Measurements from ENCODE around the gene RSPH4A. TPM values are rescaled to one million over a fixed set of nuclear protein-coding genes. Genes with fewer than 3 reads are reported as not detected.

The RSPH4A gene
- polyA plus RNA-seq, 1 donor (not counting 4 experiments of a cell fraction or from before 2014, with no cell fraction given), result 0.10 TPM

DNA sequence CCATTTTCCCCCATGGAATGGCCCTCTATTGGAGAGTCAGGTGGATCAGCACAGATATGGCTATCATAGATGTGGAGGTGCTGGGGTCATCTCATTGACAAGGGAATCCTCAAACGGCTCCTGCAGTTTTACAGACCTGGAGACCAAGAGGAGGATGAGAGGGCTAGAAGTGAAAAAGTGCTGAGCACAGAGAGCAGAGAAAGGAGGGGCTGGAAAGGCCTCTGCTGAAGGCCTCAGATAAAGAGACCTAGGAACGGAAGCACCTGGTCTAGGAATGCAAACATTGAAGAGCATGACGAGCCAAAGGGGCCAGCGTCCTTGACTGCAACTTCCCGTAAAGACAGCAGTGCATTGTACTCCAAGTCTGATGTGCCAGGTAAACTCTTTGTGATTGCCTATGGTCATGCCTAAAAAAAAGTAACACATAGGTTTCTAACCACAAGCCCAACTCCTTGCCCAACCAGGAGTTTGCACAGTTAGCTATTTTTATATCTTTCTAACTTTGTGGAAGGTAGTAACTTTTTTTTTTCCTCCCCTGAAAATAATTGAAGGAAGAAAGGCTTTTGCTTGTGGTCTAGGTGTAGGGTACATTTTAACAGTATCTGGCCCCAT lies 15.2 kb downstream of the RSPH4A start:
- no peak for DNase-seq (ENCODE audit: low read depth, low spot score)
- FAIRE-seq, result no peak
- no peak for TF ChIP-seq EZH2 (IDR thresholded peaks at IDR 0.05; ENCODE audit: low read length)
- TF ChIP-seq, protein P1, sequence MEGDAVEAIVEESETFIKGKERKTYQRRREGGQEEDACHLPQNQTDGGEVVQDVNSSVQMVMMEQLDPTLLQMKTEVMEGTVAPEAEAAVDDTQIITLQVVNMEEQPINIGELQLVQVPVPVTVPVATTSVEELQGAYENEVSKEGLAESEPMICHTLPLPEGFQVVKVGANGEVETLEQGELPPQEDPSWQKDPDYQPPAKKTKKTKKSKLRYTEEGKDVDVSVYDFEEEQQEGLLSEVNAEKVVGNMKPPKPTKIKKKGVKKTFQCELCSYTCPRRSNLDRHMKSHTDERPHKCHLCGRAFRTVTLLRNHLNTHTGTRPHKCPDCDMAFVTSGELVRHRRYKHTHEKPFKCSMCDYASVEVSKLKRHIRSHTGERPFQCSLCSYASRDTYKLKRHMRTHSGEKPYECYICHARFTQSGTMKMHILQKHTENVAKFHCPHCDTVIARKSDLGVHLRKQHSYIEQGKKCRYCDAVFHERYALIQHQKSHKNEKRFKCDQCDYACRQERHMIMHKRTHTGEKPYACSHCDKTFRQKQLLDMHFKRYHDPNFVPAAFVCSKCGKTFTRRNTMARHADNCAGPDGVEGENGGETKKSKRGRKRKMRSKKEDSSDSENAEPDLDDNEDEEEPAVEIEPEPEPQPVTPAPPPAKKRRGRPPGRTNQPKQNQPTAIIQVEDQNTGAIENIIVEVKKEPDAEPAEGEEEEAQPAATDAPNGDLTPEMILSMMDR (optimal IDR thresholded peaks at IDR 0.05 in 1 of 3, IDR thresholded peaks at IDR 0.05 in 1 of 3, conservative IDR thresholded peaks at IDR 0.05 in 1 of 3; ENCODE audit: extremely low read depth in 1 of 3, insufficient read depth in 2 of 3, low read length in 3 of 3), result no peak

GRCh38 chr6:116633685-116634084 lies 17.4 kb downstream of the RSPH4A start:
- Histone ChIP-seq H3K36me3 (ENCODE audit: control insufficient read depth in 2 of 2, extremely low read depth in 1 of 2, insufficient read depth in 2 of 2, low read length in 2 of 2) (peaks cover 0 to 5% of the 10 kb centered on the region in 2 experiments), H3K79me2 (ENCODE audit: control insufficient read depth, insufficient read depth, low read length) (no peaks in the 10 kb centered on the region), H3K4me2 (ENCODE audit: control insufficient read depth, extremely low read depth, insufficient read depth, low read depth, low read length) (no peak overlapping the region), H4K20me1 (ENCODE audit: control insufficient read depth, extremely low read depth, insufficient read depth, low read length) (no peaks in the 10 kb centered on the region), H2AFZ (ENCODE audit: control insufficient read depth, low read length) (no peak overlapping the region), H3K9me1 (ENCODE audit: control insufficient read depth, extremely low read depth, insufficient read depth, low read length) (no peaks in the 10 kb centered on the region), H3K27me3 (ENCODE audit: control insufficient read depth, extremely low read depth, insufficient read depth, low read length) (no peaks in the 10 kb centered on the region), H3K4me1 (ENCODE audit: control insufficient read depth, extremely low read depth, insufficient read depth, low read length) (no peaks in the 10 kb centered on the region), H3K4me3 (ENCODE audit: control insufficient read depth in 2 of 3, extremely low read depth in 1 of 3, insufficient read depth in 2 of 3, low read depth in 1 of 3, low read length in 3 of 3) (no peak overlapping the region), H3K27ac (ENCODE audit: control insufficient read depth, insufficient read depth, low read length) (no peak overlapping the region), H3K9ac (ENCODE audit: control insufficient read depth, extremely low read depth, insufficient read depth, low read length) (no peak overlapping the region), H3K9me3 (ENCODE audit: control insufficient read depth, low read depth, low read length) (no peaks in the 10 kb centered on the region)
- dilution Hi-C loops (cut with MboI; ENCODE audit: extremely low pct_ligation_motif_present, low sequenced_read_pairs), result no loop called here
- FAIRE-seq (peak; percentile 46), DNase-seq (ENCODE audit: low read depth, low spot score) (no peak)
- TF ChIP-seq EZH2 (IDR thresholded peaks at IDR 0.05; ENCODE audit: low read length), result no peak
- TF ChIP-seq, protein P1 (optimal IDR thresholded peaks at IDR 0.05 in 1 of 3, IDR thresholded peaks at IDR 0.05 in 1 of 3, conservative IDR thresholded peaks at IDR 0.05 in 1 of 3; ENCODE audit: extremely low read depth in 1 of 3, insufficient read depth in 2 of 3, low read length in 3 of 3), result peak; percentile 22 to 32 (median 24)

More for the DNA sequence above, 15.2 kb downstream of the RSPH4A start:
- H3K4me1 ChIP-seq (ENCODE audit: control insufficient read depth, extremely low read depth, insufficient read depth, low read length), result no peaks in the 10 kb centered on the region
- H3K9me1 ChIP-seq (ENCODE audit: control insufficient read depth, extremely low read depth, insufficient read depth, low read length), result no peaks in the 10 kb centered on the region
- H3K9me3 ChIP-seq (ENCODE audit: control insufficient read depth, low read depth, low read length), result no peaks in the 10 kb centered on the region
- no peaks in the 10 kb centered on the region for H4K20me1 ChIP-seq (ENCODE audit: control insufficient read depth, extremely low read depth, insufficient read depth, low read length)
- no peak overlapping the region for H3K27ac ChIP-seq (ENCODE audit: control insufficient read depth, insufficient read depth, low read length)
- H3K79me2 ChIP-seq (ENCODE audit: control insufficient read depth, insufficient read depth, low read length), result no peaks in the 10 kb centered on the region
- no peak overlapping the region for H2AFZ ChIP-seq (ENCODE audit: control insufficient read depth, low read length)
- no peak overlapping the region for H3K4me3 ChIP-seq (ENCODE audit: control insufficient read depth in 2 of 3, extremely low read depth in 1 of 3, insufficient read depth in 2 of 3, low read depth in 1 of 3, low read length in 3 of 3)
- H3K4me2 ChIP-seq (ENCODE audit: control insufficient read depth, extremely low read depth, insufficient read depth, low read depth, low read length), result no peak overlapping the region
- no peaks in the 10 kb centered on the region for H3K27me3 ChIP-seq (ENCODE audit: control insufficient read depth, extremely low read depth, insufficient read depth, low read length)
- H3K36me3 ChIP-seq (ENCODE audit: control insufficient read depth in 2 of 2, extremely low read depth in 1 of 2, insufficient read depth in 2 of 2, low read length in 2 of 2), result peaks cover 0 to 5% of the 10 kb centered on the region in 2 experiments
- H3K9ac ChIP-seq (ENCODE audit: control insufficient read depth, extremely low read depth, insufficient read depth, low read length), result no peak overlapping the region
- dilution Hi-C loops (cut with MboI; ENCODE audit: extremely low pct_ligation_motif_present, low sequenced_read_pairs), result no loop called here

All from keratinocyte (primary cell).